ENCODE measurements around the gene SLC45A2. TPM values are rescaled to one million over a fixed set of nuclear protein-coding genes. Genes with fewer than 3 reads are reported as not detected.

SLC45A2 gene
- total and polyA plus RNA-seq, 2 of the 8 experiments (the other 6 are each of a cell fraction or from before 2014, with no cell fraction given), result 0.09 TPM; not detected in 1

DNA sequence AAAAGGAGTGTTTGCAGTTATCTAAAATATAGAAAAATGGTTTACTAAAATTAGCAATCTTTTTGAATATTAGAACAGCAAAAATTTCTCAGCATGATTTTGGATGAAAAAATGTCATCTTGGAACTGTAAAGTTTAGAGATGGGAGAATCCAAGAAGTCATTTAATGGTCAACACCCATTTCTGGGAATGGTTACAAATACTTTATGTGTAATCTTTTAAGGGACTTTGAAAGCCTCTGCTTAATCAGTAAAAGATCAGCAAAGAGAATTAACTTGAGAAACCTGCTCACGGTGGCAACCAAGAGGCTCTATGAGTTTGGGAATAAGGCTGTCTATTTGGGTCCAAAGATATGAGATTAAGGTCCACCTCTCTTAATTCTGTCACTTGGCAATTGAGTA, 45.6 kb upstream of the SLC45A2 start (continued):
- TF ChIP-seq ZNF274 (IDR thresholded peaks at IDR 0.05; ENCODE audit: borderline replicate concordance, extremely low read depth, low read length) (no peak), SP1 (IDR thresholded peaks at IDR 0.05; ENCODE audit: low read depth, low read length) (no peak), TAF7 (optimal IDR thresholded peaks at IDR 0.05; ENCODE audit: borderline replicate concordance, low read depth, low read length) (no peak), CBX5 (IDR thresholded peaks at IDR 0.05; ENCODE audit: low read depth, low read length) (no peak)
